IPS-NIHi7 (cell line): Measurements from ENCODE around the gene RYR3.
"Not testable (repeated sequence)": the region's sequence is repeated elsewhere in the genome, so short reads cannot be mapped to it uniquely, and the experiment has no call there.

ENCODE experiments used
- DNase-seq: peaks from one replicate; pipeline ENCODE4 v3.0.0; 2012; ENCODE audit warnings: mixed read lengths; ENCODE audit errors: extremely low spot score

The RYR3 gene

GRCh38 chr15:33757516-33758232 lies 446.9 kb downstream of the RYR3 start:
- no peak for DNase-seq

GRCh38 chr15:33766389-33766788 lies 455.6 kb downstream of the RYR3 start:
- DNase-seq = no peak

- DNase-seq = no peak
These were observed 458.0 kb downstream of the RYR3 start for GRCh38 chr15:33768670-33769190.

GRCh38 chr15:33773969-33774368 lies 463.2 kb downstream of the RYR3 start:
- no peak for DNase-seq

GRCh38 chr15:33778852-33779251 lies 468.1 kb downstream of the RYR3 start:
- DNase-seq = no peak

GRCh38 chr15:33780011-33780768 lies 469.4 kb downstream of the RYR3 start:
- no peak for DNase-seq

GRCh38 chr15:33782966-33783365 lies 472.2 kb downstream of the RYR3 start:
- no peak for DNase-seq

GRCh38 chr15:33785366-33785765 lies 474.6 kb downstream of the RYR3 start:
- DNase-seq = no peak

- peak; percentile 56 for DNase-seq
These were observed 478.3 kb downstream of the RYR3 start for GRCh38 chr15:33788906-33789540.

- DNase-seq = no peak
These were observed 483.7 kb downstream of the RYR3 start for GRCh38 chr15:33794453-33794852.

GRCh38 chr15:33795070-33795469 lies 484.3 kb downstream of the RYR3 start:
- DNase-seq = no peak

- no peak for DNase-seq
These were observed 486.9 kb downstream of the RYR3 start for GRCh38 chr15:33797651-33798050.

GRCh38 chr15:33801954-33802353 lies 491.2 kb downstream of the RYR3 start:
- no peak for DNase-seq

- DNase-seq = no peak
These were observed 496.9 kb downstream of the RYR3 start for GRCh38 chr15:33807665-33808064.

- no peak for DNase-seq
These were observed 498.1 kb downstream of the RYR3 start for GRCh38 chr15:33808720-33809457.

- peak; percentile 19 for DNase-seq
These were observed 499.4 kb downstream of the RYR3 start for GRCh38 chr15:33810073-33810595.

- DNase-seq = no peak
These were observed 500.0 kb downstream of the RYR3 start for GRCh38 chr15:33810806-33811205.

- no peak for DNase-seq
These were observed 503.1 kb downstream of the RYR3 start for GRCh38 chr15:33813891-33814290.

- not testable (repeated sequence) for DNase-seq
These were observed 508.7 kb downstream of the RYR3 start for GRCh38 chr15:33819499-33819898.

- DNase-seq = no peak
These were observed 511.7 kb downstream of the RYR3 start for GRCh38 chr15:33822479-33822878.

GRCh38 chr15:33823119-33823518 lies 512.4 kb downstream of the RYR3 start:
- DNase-seq = no peak

GRCh38 chr15:33825453-33825852 lies 514.7 kb downstream of the RYR3 start:
- no peak for DNase-seq
